Stimulated activated naive CD4-positive, alpha-beta T cell (primary cell): ENCODE data around the gene MED27.
"Not testable (repeated sequence)": the region's sequence is repeated elsewhere in the genome, so short reads cannot be mapped to it uniquely, and the experiment has no call there.

Source experiments
- DNase-seq, 6 experiments: peaks; one replicate each; lab custom pipeline; 2025; lab: John Stamatoyannopoulos, UW

Gene MED27

DNA sequence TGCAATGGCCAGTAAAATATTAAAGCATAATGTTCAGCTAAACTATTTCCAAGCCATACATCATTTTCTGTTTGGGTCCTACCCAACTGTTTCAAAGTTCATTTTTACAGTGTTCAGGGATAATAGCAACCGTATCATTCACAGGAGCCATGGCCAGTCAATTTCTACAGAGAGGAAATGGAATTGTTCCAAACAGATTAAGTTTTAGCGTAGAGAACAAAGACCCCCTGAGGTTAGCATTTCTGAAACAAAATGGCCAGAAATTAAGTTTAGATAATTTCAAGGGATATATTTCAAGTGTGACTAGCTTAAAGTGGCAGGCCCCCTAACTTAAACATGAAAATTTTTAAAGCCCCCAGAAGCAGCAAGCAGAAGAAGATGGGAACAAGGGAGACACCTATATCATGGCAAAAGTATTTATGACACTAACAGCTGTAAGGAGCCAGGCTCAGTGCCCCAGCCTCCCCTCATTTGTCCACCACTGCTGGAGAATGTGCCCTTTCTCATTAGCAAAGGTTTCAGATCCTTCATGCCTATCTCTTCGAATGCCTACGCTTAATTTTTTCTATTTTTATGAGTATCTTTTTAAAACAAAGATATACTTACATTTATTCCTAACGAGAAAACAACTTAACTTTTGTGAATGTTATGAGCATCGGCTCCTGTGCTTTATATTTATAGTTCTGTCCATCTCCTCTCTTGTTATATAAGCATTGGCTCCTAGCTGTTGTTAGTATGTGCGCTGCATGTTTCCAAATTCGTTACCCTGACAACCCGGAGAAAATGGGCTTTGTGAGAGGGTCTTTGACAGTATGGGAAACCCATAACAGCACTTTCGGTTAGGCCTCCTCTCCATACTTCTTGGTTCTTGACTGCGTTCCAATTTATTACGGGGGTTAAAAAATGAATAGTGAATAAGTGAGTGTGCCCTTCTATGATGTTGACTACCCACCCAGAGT lies 116.3 kb downstream of the MED27 start:
- DNase-seq: no peak

DNA sequence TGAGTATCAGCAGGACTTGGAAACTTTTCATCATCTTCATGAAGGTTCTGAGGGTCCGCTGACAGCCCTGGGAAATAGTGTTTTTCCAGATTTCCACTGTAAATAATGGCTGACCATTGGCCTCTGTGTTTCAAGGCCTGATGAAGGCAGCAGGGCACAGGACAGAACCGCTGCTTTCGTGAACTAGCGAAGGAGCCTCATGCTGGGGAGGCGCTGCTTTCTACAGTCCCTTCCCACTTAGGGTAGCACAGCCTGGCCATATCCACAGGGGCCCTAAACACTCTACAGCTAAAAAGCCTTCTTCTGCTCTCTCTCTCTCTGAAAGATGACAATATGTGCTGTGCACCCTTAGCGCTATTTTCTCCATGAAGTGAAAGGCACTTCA lies 118.2 kb downstream of the MED27 start:
- DNase-seq: no peak

DNA sequence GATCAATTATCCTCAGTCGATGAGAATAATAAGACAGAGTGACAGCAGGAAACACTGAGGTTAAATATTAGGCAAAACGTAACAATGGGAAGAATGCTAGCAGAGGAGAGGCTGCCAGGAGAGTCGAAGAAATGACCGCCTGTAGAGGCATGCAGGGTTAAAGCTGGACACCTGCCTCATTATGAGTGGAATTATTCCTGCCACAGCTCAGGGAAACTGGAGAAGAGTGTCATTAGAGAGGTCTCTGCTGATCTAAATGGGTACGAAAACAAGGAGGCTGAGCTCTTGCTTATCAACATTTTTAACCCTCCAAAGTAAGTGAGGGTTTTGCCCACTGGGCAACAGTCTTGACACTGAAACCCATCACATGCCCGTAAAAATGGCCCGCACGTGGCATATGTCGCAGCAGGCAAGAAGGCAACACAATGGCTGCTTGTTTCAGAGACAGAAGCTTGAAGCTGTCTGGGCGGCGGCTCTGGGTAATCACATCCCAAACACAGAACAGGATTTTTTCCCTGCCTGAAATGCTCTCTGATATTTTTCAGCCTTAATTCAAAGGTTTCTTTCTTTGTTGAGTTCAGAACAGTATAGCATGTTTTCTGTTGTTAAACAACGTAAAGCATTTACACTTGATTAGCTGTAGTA lies 118.7 kb downstream of the MED27 start:
- no peak for DNase-seq

DNA sequence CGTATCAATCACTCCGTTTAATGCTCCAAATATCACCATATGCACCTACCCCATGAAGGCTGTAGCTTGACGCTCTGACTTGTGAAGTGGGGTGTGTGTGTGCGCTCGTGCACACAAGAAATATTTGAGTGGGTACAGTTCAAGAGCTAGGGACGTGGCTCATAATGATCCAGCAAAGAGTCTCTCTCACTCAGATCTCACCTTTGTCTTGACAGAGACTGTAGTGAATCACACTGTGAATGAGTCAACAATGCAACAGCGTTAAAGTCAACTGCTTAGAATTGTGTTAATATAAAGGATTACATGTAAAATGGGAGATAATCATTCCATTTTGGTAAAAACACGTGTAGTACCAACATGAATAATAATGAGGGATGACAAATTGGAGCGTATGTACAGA lies 119.4 kb downstream of the MED27 start:
- DNase-seq: no peak

DNA sequence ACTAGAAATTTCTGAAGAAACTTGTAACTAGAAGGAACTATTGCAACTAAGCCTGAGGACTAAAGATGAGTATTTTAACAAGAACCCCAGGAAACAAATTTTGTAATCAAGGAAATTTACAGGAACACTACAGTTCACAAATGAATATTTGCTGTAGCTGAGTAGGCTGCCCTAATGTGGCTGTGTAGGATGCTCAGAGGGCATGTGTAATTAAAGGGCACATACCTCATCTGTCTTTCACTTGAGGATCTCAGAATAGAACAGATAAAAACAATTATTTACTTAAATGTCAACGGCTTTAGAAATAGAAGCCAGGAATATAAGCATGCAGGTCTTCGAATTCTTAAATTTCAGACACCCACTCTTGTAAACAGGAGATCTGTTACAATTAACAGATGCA lies 119.8 kb downstream of the MED27 start:
- no peak for DNase-seq

DNA sequence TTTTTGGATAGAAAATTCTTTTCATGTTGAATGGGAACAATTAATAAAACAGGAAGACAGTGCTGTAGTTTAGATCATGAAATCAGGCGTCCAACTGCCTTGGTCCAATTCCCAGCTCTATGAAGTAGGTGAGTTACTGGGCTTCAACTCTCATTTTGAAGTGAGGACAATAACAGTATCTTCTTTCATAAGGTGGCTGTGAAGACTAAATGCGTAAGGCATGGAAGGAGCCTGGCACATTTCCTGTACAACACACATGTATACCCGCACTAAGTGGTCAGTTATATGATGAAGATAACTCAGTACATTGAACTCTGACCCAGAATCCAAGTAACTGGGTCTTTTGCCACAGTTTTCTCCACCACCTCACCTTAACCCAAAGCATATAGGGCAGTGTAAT lies 120.6 kb downstream of the MED27 start:
- DNase-seq: no peak

DNA sequence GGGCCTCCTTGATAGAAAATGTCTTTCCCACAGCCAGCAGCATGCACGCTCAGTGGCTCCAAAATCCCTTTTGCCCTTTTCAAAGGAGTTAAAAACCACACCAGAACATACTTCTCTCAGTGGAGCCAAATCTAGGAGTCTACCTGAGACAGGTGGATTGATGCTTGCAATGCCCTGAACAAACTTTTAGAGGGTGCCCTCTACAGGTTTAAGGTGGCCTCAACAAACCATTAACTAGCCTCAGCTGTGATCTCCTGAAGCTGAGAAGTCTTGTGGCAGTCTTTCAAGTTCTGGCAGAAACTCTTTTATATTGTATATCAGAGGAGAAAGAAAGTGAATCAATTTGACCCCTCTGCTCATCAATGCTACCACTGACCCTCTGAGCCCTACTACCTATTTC lies 125.4 kb downstream of the MED27 start:
- DNase-seq: no peak

DNA sequence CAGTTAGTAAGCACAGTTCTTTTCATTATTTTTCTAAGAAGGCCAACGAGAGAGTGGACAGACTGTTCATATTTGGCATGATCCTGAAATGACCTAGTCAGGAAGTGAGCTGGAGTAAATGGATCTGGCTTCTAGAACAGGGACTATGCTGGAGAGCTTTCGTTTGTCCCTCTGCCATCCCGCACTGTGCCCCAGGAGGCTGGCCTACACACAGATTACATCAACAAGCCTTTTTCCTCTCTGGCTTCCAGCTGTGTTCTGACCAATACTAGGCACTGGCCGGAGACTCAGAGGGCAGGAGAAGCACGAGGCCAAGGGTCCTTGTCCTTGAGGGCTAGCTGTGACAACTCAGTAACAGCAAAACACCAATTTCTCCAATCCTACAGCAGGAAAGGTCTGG lies 127.8 kb downstream of the MED27 start:
- no peak for DNase-seq

DNA sequence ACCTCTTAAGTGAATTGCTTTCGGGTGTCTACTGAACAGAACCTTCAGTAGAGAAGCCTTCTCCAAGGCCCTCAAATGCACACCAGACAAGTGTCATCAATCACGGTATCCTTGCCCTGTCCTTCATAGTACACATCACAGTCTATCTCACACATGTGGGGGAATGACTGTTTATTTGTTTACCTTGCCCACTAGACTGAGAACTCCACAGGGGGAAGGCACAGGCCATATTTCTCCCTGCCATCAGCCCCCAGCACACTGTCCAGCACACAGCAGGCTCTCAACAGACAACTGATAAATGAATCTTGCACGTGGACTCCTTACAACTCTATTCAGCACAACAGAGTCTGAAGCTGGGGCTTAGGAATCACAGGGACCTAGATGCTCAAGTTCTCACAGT lies 128.5 kb downstream of the MED27 start:
- DNase-seq: no peak

DNA sequence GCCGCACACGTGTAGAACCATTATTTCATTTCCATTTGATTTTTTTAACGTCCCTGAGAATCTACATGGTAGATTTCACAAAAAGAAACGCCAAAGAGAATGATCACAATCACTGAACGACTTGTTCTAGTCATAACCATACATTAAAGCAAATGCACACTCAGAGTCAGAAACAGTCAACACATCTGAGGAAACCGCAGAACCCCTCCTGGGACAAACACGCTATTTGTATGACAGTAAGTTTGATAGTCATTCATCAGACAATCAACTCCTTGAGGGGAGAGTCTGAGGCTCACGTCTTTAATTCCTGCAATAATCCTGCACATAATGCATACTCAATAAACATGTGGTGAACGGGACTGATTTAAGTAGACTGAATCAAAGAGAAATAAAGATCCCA lies 129.2 kb downstream of the MED27 start:
- no peak for DNase-seq

DNA sequence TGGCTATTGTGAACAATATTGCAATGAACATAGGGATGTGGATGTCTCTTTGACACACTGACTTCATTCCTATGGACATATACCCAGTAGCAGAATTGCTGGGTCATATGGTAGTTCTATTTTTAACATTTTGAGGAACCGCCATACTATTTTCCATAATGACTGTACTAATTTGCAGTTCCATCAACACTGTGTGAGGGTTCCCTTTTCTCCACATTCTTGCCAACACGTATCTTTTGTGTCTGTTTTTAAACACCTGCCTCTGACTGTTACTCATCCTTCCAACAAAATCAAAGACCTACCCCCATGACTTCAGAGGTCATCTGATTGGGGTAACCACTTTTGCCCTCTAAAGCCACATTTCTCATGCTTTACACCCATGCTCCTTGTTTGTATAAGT lies 133.5 kb downstream of the MED27 start:
- DNase-seq: no peak

DNA sequence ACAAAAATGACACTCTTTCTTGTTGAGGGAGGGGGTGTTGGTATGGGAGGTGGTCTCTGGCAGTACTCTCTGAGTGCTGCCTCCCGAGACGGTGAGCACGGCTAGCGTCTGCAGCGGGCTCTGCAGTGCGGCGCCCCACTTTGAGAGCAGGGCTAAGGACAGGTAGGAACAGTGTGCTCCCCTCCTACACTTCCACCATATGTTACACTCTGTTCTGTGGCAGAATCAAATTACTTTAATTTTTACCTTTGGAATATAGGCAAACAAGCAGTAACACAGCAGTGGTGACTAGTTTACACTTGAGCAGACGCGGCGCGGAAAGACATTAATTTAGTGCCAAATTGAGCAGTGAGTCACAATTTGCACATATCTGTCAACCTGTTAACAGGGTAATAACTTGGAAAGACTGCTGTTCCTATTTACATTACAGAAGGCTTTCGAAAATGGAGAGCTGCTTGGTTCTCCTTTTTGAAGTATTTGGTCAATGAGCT lies 136.3 kb downstream of the MED27 start:
- DNase-seq: no peak

DNA sequence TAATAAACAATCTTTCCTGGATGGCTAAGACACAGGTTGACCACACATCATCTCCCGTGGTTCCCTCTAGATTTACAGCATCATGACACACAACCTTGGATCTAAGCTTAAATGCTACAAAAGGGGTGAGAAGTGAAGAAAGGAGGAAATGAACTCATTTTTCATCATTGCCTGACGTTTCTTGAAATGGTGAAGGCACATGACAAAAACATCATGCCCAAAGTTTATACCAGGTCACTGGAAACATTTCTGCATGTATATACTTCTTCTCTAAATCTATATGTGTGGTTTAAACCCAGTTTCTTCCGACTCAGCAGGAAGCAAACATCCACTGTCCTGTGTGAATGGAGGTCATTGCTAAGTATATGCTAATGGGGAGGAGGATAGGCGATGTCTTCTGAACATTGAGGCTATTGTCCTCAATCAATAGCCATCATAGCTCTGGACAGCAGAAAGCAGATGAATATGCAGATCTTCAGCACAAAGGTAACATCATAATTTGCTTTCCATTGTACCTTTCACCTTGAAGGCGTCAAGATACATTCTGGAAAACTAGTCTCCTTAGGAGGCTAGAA lies 137.4 kb downstream of the MED27 start:
- no peak for DNase-seq

DNA sequence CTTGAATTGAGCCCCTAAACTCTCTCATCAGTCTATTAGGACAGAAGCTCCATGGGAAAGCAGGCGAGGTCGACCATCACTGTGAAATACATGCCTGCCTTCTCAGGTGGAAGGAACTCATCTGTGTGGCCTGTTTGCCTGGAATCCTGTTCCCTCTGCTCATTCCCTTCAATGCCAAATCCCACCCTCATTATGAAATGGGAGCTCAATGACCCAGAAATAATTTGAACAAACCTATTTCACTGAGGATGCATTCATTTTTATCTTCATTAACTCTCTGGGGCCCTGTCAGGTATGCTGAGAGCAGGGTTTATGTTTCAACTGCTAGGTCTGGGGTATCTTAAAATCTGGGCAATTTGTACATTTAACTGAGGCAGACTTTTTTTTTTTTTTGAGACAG lies 142.2 kb downstream of the MED27 start:
- no peak for DNase-seq

DNA sequence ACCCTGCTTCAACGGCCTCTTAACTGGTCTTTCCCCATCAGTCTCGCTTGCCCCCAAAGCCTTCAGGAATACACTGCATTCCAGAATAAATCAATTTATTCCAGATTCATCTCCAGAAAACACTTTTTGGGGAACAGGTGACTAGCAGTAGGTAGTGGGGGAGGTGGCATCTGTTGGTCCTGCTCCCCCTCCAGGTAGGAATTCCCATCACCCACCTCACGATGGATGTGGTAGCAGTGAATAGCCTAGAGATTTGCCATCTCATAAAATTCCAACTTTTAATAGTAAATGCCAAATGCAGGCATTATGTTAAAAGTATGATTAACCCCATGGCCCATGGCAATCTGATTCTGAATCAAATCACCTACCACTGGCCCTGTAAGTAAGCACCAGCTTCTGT lies 142.7 kb downstream of the MED27 start:
- no peak for DNase-seq

DNA sequence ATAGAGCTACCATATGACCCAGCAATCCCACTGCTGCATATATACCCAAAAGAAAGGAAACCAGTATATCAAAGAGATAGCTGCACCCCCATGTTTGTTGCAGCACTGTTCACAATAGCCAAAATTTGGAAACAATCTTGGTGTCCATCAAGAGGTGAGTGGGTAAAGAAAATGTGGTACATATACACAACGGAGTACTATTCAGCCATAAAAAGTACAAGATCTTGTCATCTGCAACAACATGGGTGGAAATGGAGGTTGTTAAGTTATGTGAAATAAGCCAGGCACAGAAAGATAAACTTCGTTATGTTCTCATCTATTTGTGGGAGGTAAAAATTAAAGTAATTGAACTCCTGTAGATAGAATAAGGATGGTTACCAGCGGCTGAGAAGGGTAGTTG lies 145.0 kb downstream of the MED27 start:
- DNase-seq: no peak

DNA sequence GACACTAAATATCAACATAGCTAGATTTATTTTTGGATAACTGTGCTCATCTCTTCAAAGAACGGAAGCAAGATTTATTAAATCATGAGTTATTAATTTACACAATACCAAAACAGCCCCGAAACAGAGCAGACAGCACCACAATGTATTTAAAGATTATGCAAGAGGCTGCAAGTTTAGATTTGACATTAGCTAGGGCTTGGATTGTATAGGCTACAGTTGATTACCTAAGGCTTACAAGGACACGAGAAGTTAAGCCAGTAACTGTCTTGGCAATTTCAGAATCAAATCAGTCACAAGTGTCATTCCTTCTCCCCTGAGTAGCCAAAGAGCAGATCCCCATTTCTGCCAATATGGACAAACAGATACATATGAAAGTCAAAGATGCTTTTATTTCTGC lies 152.6 kb downstream of the MED27 start:
- no peak for DNase-seq

DNA sequence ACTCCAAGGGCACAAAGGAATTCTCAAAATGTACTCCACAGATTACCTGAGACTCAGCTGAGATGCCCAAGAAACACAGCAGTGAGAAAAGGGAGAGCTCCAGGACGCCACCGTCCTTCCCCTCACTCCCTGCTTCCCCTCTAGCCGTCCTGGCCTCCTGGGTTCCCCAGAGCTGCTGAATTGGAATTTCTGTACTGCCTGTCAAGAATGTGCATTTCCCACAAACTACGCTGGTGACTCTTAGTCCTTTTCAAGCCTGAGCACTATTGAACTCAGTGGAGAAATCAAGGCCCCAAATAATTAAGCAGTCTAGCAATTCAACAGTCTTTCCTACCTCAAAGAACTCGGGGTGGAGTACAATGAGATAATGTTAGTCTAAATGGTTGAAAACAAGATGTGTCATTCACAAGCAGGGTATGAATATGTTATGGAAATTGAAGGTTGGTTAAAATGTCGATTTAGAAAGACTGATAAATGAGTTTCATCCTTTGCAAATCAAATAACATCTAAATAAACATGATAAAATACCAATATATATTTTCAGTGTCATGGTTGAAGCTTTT lies 153.2 kb downstream of the MED27 start:
- no peak for DNase-seq

DNA sequence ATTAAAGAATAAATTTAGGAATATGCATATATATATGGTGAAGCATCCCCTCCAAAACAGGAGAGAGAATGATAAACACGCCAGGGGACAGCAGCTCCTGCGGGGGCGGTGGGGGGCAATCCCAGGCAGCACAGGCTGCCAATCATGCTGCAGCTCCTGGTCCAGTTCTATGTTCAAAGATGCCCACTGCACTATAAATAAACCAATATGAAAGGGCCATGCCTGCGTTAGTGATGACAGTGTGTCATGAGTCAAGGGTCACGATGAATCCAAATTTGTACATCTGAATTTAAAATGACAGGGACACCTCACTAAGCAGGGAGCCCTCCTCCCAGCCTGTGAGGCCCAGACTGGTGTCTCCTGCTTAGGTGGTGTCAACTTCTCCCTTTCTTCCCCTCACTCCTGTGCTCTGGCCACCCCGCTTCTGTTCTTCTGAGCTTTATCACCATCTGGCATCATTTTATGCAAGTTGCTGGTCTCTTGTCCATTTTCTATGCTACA lies 153.9 kb downstream of the MED27 start:
- DNase-seq: no peak

DNA sequence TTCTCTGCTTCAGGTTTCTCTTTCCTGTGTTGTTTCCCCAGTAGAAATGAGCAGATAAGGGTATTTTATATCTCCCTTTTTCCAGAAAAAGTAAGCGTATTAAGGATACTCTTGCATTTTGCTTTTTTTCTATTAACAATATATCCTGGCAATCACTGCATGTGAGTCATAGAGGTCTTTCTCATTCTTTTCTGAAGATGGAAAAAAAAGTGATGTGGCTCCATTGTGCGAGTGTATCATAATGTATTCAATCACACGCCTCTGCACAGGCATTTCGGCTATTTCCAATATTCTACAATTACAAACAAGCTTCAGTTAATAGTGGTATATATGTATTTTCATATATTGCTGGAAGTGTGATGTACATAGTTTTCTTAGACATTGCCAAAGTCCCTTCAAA lies 155.9 kb downstream of the MED27 start:
- no peak for DNase-seq

DNA sequence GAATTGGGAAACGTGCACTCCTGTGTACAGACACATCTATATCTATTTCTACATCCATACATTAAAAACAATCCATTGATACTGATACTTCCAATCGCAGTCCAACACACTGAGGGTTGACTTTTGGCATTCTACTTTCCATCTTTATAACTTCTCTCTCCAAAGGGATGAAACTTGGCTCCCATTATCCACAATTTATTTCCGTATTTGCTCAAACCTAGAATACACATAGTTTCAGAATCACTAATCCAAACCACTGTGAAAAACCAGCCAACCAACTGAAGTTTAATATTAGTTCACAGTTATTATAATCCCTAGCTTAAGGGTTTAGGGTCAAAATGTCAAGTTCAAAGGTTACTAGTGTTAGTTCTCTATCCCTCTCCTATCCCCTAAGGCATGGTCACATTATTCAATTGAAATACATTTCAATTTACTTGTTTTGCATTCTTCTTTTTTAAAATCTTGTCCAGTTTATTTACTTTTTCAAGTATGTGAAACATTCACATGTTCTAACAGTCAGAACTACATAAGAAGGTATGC lies 156.5 kb downstream of the MED27 start:
- no peak for DNase-seq

DNA sequence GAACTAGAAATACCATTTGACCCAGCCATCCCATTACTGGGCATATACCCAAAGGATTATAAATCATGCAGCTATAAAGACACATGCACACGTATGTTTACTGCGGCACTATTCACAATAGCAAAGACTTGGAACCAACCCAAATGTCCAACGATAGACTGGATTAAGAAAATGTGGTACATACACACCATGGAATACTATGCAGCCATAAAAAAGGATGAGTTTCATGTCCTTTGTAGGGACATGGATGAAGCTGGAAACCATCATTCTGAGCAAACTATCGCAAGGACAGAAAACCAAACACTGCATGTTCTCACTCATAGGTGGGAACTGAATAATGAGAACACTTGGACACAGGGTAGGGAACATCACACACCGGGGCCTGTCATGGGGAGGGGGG lies 158.0 kb downstream of the MED27 start:
- not testable (repeated sequence) for DNase-seq
